HG03025 (cell line): ENCODE results near the gene DNASE2.
"Not testable (repeated sequence)": the region's sequence is repeated elsewhere in the genome, so short reads cannot be mapped to it uniquely, and the experiment has no call there.

Experiments
- ATAC-seq: cut with Tn5 transposase; IDR thresholded peaks from one replicate; pipeline ENCODE4 v1.9.1; 2021; ENCODE audit warnings: mild to moderate bottlenecking, moderate library complexity; ENCODE audit not compliant: unreplicated experiment, low FRiP score

The DNASE2 gene

GRCh38 chr19:12865746-12866415, 15.4 kb downstream of the DNASE2 start:
- no peak for ATAC-seq

GRCh38 chr19:12864721-12865715, 16.2 kb downstream of the DNASE2 start:
- no peak for ATAC-seq

- ATAC-seq: no peak
These were observed 17.1 kb downstream of the DNASE2 start for GRCh38 chr19:12864143-12864542.

- no peak for ATAC-seq
These were observed 21.7 kb downstream of the DNASE2 start for GRCh38 chr19:12859546-12859945.

GRCh38 chr19:12858041-12858928, 23.0 kb downstream of the DNASE2 start:
- ATAC-seq: no peak

- ATAC-seq: no peak
These were observed 24.6 kb downstream of the DNASE2 start for GRCh38 chr19:12856653-12857052.

- ATAC-seq: no peak
These were observed 33.8 kb downstream of the DNASE2 start for GRCh38 chr19:12847159-12848139.

GRCh38 chr19:12846613-12847012, 34.6 kb downstream of the DNASE2 start:
- not testable (repeated sequence) for ATAC-seq

- ATAC-seq: no peak
These were observed 37.1 kb downstream of the DNASE2 start for GRCh38 chr19:12843999-12844732.

- no peak for ATAC-seq
These were observed 37.9 kb downstream of the DNASE2 start for GRCh38 chr19:12843328-12843727.

- no peak for ATAC-seq
These were observed 38.7 kb downstream of the DNASE2 start for GRCh38 chr19:12842511-12842910.

GRCh38 chr19:12841094-12841493, 40.2 kb downstream of the DNASE2 start:
- ATAC-seq: no peak

GRCh38 chr19:12840091-12841079, 40.9 kb downstream of the DNASE2 start:
- no peak for ATAC-seq

- ATAC-seq: no peak
These were observed 42.1 kb downstream of the DNASE2 start for GRCh38 chr19:12838886-12839756.

GRCh38 chr19:12838182-12838885, 42.9 kb downstream of the DNASE2 start, which contains the start of gene MAST1:
MAST1 (plus strand) TSS chr19:12838515; CDS start chr19:12838573, 58 bp downstream.
- no peak for ATAC-seq

GRCh38 chr19:12837225-12837624, 44.0 kb downstream of the DNASE2 start:
- ATAC-seq: no peak
